H1 (cell line): Measurements from ENCODE around the gene SPDYA. TPM values are rescaled to one million over a fixed set of nuclear protein-coding genes. Genes with fewer than 3 reads are reported as not detected.

ENCODE experiments used
- CBX8 ChIP-seq: fragments of 300-800, 300-1000 bp; sonication (generic); IDR thresholded peaks from 2 replicates; pipeline ENCODE4 v1.7.1; 2016; ENCODE audit warnings: low read depth, low read length, borderline replicate concordance
- CTBP2 ChIP-seq: IDR thresholded peaks from 2 replicates; pipeline ENCODE4 v1.7.0; 2011; ENCODE audit warnings: borderline replicate concordance, mild to moderate bottlenecking, moderate library complexity, mixed read lengths, low read length; ENCODE audit not compliant: insufficient read depth, insufficient read length
- FOSL1 ChIP-seq: IDR thresholded peaks from 2 replicates; pipeline ENCODE4 v1.6.1; 2011; ENCODE audit warnings: mild to moderate bottlenecking, low read depth, low read length, moderate library complexity; ENCODE audit not compliant: insufficient read depth
- GTF2F1 ChIP-seq: IDR thresholded peaks from 2 replicates; pipeline ENCODE4 v1.6.1; 2012; ENCODE audit warnings: low read depth, low read length, improper control_type of control experiment, borderline replicate concordance
- SIX5 ChIP-seq: IDR thresholded peaks from 2 replicates; pipeline ENCODE4 v1.6.1; 2011; ENCODE audit warnings: mild to moderate bottlenecking, low read depth, low read length
- polyA plus RNA-seq, 7 experiments: library from polyadenylated mRNA; depleted of rRNA in 3 of 7; stranded (reverse) in 5 of 7; unstranded in 2 of 7; fragments of >200 nt in 5 of 7; fragments of 200-250 nt in 2 of 7; gene quantifications; 1 replicate in 5 of 7; 2 replicates in 1 of 7; 4 replicates in 1 of 7; pipeline versions ENCODE4 v1.2.1 to v1.2.3, GENCODE V29; 2011 to 2013; ENCODE audit warnings: missing spikeins in 2 of 7, mixed read lengths in 2 of 7
- total RNA-seq: library from RNA; stranded (reverse); fragmentation: NEBNext Ultra II Directional; extraction: Animal tissue kit (Norgen Biotek cat#: 25700); gene quantifications from 2 replicates; pipeline ENCODE4 v1.2.1, GENCODE V29; 2021
- TF ChIP-seq, protein P1 (sequence below): fragments of 300-600 bp; sonication (generic); IDR thresholded peaks from 2 replicates; pipeline ENCODE4 v1.7.1; 2012; ENCODE audit warnings: low read length, moderate library complexity, mild to moderate bottlenecking, inconsistent platforms; ENCODE audit not compliant: insufficient replicate concordance
- TF ChIP-seq, protein P2 (sequence below), 3 experiments: IDR thresholded peaks; 1 replicate in 2 of 3; 2 replicates in 1 of 3; pipeline versions ENCODE4 v1.5.1 to v1.6.1; 2011; ENCODE audit warnings: low read length in 3 of 3, mild to moderate bottlenecking in 3 of 3, inconsistent platforms in 2 of 3, low read depth in 1 of 3, moderate library complexity in 1 of 3; ENCODE audit not compliant: insufficient read depth in 1 of 3; ENCODE audit errors: control extremely low read depth in 1 of 3
- TF ChIP-seq, protein P3 (sequence below): IDR thresholded peaks from 2 replicates; pipeline ENCODE4 v1.6.1; 2012; ENCODE audit warnings: inconsistent platforms

The SPDYA gene
- total and polyA plus RNA-seq, 2 of the 8 experiments (the other 6 are each of a cell fraction or from before 2014, with no cell fraction given) = 0.12 to 0.35 TPM

DNA sequence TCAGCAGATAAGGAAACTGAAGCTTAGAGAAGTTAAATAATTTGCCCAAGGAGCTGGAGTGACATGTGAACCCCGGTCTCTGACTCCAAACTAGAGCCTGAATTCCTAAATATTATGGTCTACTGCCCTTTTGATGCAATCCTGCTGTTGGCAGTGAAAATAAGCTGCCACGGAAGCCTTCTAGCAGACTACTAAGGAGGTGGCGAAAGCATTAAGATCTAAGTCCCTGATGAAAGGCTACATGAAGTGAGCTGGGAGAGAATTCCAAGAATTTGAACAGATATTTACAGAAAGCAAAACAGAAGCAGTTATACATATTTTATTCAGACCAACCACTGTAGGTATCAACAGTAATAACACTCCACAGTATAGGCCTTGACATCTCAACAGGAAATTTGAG lies 31.4 kb downstream of the SPDYA start (continued):
- TF ChIP-seq, protein P1, sequence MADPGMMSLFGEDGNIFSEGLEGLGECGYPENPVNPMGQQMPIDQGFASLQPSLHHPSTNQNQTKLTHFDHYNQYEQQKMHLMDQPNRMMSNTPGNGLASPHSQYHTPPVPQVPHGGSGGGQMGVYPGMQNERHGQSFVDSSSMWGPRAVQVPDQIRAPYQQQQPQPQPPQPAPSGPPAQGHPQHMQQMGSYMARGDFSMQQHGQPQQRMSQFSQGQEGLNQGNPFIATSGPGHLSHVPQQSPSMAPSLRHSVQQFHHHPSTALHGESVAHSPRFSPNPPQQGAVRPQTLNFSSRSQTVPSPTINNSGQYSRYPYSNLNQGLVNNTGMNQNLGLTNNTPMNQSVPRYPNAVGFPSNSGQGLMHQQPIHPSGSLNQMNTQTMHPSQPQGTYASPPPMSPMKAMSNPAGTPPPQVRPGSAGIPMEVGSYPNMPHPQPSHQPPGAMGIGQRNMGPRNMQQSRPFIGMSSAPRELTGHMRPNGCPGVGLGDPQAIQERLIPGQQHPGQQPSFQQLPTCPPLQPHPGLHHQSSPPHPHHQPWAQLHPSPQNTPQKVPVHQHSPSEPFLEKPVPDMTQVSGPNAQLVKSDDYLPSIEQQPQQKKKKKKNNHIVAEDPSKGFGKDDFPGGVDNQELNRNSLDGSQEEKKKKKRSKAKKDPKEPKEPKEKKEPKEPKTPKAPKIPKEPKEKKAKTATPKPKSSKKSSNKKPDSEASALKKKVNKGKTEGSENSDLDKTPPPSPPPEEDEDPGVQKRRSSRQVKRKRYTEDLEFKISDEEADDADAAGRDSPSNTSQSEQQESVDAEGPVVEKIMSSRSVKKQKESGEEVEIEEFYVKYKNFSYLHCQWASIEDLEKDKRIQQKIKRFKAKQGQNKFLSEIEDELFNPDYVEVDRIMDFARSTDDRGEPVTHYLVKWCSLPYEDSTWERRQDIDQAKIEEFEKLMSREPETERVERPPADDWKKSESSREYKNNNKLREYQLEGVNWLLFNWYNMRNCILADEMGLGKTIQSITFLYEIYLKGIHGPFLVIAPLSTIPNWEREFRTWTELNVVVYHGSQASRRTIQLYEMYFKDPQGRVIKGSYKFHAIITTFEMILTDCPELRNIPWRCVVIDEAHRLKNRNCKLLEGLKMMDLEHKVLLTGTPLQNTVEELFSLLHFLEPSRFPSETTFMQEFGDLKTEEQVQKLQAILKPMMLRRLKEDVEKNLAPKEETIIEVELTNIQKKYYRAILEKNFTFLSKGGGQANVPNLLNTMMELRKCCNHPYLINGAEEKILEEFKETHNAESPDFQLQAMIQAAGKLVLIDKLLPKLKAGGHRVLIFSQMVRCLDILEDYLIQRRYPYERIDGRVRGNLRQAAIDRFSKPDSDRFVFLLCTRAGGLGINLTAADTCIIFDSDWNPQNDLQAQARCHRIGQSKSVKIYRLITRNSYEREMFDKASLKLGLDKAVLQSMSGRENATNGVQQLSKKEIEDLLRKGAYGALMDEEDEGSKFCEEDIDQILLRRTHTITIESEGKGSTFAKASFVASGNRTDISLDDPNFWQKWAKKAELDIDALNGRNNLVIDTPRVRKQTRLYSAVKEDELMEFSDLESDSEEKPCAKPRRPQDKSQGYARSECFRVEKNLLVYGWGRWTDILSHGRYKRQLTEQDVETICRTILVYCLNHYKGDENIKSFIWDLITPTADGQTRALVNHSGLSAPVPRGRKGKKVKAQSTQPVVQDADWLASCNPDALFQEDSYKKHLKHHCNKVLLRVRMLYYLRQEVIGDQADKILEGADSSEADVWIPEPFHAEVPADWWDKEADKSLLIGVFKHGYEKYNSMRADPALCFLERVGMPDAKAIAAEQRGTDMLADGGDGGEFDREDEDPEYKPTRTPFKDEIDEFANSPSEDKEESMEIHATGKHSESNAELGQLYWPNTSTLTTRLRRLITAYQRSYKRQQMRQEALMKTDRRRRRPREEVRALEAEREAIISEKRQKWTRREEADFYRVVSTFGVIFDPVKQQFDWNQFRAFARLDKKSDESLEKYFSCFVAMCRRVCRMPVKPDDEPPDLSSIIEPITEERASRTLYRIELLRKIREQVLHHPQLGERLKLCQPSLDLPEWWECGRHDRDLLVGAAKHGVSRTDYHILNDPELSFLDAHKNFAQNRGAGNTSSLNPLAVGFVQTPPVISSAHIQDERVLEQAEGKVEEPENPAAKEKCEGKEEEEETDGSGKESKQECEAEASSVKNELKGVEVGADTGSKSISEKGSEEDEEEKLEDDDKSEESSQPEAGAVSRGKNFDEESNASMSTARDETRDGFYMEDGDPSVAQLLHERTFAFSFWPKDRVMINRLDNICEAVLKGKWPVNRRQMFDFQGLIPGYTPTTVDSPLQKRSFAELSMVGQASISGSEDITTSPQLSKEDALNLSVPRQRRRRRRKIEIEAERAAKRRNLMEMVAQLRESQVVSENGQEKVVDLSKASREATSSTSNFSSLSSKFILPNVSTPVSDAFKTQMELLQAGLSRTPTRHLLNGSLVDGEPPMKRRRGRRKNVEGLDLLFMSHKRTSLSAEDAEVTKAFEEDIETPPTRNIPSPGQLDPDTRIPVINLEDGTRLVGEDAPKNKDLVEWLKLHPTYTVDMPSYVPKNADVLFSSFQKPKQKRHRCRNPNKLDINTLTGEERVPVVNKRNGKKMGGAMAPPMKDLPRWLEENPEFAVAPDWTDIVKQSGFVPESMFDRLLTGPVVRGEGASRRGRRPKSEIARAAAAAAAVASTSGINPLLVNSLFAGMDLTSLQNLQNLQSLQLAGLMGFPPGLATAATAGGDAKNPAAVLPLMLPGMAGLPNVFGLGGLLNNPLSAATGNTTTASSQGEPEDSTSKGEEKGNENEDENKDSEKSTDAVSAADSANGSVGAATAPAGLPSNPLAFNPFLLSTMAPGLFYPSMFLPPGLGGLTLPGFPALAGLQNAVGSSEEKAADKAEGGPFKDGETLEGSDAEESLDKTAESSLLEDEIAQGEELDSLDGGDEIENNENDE = no peak
- TF ChIP-seq CBX8 (no peak), FOSL1 (no peak), SIX5 (no peak), CTBP2 (no peak), GTF2F1 (no peak)
- TF ChIP-seq, protein P2, sequence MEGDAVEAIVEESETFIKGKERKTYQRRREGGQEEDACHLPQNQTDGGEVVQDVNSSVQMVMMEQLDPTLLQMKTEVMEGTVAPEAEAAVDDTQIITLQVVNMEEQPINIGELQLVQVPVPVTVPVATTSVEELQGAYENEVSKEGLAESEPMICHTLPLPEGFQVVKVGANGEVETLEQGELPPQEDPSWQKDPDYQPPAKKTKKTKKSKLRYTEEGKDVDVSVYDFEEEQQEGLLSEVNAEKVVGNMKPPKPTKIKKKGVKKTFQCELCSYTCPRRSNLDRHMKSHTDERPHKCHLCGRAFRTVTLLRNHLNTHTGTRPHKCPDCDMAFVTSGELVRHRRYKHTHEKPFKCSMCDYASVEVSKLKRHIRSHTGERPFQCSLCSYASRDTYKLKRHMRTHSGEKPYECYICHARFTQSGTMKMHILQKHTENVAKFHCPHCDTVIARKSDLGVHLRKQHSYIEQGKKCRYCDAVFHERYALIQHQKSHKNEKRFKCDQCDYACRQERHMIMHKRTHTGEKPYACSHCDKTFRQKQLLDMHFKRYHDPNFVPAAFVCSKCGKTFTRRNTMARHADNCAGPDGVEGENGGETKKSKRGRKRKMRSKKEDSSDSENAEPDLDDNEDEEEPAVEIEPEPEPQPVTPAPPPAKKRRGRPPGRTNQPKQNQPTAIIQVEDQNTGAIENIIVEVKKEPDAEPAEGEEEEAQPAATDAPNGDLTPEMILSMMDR (IDR thresholded peaks at IDR 0.05; ENCODE audit: control extremely low read depth in 1 of 3, insufficient read depth in 1 of 3, low read depth in 1 of 3, low read length in 3 of 3) = no peak
- TF ChIP-seq, protein P3, sequence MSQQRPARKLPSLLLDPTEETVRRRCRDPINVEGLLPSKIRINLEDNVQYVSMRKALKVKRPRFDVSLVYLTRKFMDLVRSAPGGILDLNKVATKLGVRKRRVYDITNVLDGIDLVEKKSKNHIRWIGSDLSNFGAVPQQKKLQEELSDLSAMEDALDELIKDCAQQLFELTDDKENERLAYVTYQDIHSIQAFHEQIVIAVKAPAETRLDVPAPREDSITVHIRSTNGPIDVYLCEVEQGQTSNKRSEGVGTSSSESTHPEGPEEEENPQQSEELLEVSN = no peak
